ENCODE measurements around the gene RUNDC3A.
"Not testable (repeated sequence)": the region's sequence is repeated elsewhere in the genome, so short reads cannot be mapped to it uniquely, and the experiment has no call there.

Gene RUNDC3A

DNA sequence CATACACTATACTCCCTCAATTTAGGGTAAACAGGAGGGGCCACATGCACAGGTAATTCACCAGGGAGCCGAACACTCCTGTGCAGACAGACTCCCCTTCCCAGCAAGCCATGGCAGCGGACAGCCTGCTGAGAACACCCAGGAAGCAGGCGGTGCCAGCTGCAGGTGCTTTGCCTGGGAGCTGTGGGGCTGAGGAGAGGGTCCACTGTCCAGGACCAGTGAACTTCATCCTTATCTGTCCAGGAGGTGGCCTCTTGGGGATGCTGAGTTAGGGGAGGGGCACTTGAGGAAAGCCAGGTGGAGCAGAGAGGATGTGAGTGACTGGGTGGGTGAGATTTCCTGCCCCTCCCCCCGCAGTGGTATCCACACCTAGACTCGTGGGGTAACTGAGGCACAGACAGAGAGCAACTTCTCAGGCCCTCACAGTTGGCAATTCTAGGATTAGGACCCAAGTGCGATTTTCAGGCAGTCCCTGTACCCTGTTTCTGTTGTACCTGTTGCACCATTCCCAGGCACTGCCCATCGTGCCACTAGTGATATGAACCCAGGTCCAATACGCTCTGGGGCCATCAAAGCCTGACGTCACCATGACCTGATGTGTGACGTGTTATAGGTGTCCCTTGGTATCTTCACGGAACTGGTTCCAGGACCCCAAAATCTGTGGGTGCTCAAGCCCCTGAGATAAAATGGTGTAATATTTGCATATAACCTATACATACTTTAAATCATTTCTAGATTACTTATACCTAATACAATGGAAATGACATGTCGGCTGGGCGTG, 37.9 kb downstream of the RUNDC3A start:
- FAIRE-seq = no peak

DNA sequence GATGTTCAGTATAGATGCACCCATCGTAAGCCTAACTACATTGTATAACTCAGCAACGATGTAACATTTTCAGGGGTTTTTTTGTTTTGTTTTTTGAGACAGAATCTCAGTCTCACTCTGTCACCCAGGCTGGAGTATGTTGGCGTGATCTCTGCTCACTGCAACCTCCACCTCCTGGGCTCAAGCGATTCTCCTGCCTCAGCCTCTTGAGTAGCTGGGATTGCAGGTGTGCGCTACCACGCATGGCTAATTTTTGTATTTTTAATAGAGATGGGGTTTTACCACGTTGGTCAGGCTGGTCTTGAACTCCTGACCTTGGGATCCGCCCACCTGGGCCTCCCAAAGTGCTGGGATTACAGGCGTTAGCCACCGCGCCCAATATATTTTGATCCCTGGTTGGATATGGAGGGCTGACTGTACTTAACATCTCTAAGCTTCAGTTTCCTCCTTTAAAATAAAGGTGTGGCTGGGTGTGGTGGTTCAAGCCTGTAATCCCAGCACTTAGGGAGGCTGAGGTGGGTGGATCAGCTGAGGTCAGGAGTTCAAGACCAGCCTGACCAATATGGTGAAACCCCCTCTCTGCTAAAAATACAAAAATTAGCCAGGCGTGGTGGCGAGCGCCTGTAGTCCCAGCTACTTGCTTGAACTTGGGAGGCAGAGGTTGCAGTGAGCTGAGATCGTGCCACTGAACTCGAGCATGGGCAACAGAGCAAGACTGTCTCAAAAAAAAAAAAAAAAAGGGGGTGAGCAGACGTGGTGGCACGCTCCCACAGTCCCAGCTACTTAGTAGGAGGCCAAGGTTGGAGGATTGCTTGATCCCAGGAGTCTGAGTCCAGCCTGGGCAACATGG, 39.0 kb downstream of the RUNDC3A start:
- FAIRE-seq = not testable (repeated sequence)

DNA sequence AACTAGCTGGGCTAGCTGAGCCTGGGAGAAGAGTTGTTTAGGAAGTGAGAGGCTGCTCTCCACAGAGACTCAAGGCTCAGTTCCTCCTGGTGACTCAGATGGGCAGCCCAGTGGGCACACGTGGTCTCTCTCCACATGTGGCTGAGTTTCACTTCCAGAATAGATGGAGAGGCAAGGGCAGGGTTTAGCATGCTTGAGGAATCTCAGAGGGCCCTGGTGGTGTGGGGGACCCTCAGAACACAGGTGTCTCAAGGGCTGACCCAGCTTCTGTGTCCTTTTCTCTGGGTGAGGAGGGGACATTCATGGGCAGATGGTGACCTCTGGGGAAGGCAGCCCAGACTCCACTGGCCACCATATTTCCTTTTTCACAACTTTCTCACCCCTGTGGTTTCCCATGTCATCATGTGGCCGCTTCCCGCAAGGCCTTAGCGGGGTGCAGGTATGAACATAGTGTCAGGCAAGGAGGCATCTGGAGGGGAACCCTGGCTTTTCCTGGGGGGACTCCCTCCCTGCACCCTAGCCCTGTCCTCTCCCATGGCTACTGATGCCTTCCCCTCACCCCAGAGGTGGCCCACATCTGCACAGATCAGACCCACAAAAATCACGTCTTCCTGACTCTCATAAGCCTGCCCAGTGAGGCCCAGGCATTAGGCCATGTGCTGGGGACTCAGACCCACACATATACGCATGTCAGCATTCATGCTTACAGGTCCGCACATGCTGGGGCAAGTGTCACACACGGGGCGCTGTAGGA, 40.0 kb downstream of the RUNDC3A start:
- no peak for FAIRE-seq

DNA sequence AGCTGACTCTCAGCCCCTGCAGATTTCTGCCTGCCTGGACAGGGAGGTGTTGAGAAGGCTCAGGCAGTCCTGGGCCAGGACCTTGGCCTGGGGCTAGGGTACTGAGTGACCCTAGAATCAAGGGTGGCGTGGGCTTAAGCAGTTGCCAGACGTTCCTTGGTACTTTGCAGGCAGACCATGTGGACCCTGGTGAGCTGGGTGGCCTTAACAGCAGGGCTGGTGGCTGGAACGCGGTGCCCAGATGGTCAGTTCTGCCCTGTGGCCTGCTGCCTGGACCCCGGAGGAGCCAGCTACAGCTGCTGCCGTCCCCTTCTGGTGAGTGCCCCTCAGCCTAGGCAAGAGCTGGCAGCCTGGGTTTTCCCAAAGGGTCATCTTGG, 40.6 kb downstream of the RUNDC3A start:
- no peak for FAIRE-seq

DNA sequence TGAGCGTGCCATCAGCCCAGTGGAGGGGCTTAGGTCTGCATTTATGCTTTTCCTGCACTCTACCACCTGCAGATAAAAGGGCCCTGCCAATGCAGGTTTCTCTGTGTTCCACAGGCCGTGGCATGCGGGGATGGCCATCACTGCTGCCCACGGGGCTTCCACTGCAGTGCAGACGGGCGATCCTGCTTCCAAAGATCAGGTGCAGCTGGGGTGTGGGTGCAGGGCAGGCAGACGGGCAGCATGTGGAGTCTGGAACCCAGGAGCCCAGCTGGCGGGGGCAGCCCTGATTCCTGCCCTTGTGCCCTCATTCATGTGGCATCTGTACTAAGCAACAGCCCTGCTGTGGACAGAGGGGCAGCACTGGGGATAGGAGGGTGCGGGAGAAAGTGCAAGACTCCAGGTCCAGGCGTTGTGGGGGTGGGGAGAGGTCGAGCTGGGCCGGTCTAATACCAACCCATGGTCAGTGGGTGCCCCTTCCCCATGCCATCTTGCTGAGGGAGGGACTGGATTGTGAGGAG, 41.2 kb downstream of the RUNDC3A start:
- no peak for FAIRE-seq

DNA sequence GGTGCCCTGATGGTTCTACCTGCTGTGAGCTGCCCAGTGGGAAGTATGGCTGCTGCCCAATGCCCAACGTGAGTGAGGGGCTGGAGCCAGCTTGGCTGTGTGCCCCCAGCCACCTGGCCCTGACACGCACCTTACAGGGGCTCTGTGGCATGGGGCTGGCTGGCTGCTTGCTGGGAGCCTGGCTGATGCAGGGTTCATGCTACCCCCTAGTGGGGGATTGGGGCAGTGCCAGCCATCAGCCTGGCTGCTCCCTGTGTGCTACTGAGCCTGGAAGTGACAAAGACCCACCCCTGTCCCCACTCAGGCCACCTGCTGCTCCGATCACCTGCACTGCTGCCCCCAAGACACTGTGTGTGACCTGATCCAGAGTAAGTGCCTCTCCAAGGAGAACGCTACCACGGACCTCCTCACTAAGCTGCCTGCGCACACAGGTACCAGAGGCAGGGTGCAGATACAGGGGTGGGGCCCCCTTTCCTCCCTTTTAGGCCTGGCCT, 42.4 kb downstream of the RUNDC3A start:
- no peak for FAIRE-seq

DNA sequence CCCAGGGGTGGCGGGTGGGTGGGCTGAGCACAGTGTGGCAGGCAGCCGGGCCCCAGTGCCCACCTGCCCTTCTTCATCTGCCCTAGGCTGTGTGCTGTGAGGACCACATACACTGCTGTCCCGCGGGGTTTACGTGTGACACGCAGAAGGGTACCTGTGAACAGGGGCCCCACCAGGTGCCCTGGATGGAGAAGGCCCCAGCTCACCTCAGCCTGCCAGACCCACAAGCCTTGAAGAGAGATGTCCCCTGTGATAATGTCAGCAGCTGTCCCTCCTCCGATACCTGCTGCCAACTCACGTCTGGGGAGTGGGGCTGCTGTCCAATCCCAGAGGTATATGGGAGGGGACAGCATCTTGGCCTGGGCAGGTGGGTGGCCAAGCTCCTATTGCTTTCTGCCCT, 43.1 kb downstream of the RUNDC3A start:
- no peak for FAIRE-seq

DNA sequence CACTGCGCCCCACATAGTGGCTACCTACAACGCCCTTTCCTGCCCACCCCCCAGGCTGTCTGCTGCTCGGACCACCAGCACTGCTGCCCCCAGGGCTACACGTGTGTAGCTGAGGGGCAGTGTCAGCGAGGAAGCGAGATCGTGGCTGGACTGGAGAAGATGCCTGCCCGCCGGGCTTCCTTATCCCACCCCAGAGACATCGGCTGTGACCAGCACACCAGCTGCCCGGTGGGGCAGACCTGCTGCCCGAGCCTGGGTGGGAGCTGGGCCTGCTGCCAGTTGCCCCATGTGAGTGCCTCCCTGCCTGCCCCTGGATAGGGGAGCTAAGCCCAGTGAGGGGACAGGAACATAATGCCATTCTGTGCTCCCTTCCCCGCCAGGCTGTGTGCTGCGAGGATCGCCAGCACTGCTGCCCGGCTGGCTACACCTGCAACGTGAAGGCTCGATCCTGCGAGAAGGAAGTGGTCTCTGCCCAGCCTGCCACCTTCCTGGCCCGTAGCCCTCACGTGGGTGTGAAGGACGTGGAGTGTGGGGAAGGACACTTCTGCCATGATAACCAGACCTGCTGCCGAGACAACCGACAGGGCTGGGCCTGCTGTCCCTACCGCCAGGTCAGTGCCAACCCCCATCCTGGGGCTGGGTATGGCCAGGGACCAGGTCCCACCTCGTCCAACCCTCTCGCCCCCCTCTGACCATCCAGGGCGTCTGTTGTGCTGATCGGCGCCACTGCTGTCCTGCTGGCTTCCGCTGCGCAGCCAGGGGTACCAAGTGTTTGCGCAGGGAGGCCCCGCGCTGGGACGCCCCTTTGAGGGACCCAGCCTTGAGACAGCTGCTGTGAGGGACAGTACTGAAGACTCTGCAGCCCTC, 43.8 kb downstream of the RUNDC3A start:
- no peak for FAIRE-seq

DNA sequence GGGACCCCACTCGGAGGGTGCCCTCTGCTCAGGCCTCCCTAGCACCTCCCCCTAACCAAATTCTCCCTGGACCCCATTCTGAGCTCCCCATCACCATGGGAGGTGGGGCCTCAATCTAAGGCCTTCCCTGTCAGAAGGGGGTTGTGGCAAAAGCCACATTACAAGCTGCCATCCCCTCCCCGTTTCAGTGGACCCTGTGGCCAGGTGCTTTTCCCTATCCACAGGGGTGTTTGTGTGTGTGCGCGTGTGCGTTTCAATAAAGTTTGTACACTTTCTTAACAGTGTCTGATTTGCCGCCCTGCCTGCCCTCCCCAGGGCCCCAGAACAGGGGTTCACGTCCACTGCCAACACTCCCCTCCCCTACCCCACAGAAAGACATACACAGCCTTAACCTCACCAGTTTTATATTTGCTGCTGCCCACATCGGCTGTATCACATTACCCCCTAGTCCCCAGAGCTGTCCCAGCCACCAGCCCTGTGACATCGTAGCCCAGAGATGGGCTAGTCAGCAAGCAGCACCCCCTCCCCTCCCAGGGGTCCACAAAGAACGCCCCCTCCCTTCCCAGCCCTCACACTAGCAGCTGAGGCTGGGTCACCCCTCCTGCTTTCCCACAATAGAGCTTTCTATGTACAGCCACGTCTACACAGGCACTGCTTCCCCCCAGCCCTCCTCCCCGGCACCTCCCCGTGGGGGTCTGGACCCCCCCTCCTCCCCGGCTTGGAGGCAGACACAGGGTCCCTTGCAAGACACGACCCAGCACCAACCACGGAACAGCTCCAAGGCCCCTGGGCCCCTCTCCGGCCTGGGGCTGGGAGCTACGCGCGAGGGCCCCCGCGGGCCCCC, 44.6 kb downstream of the RUNDC3A start:
- FAIRE-seq = no peak

DNA sequence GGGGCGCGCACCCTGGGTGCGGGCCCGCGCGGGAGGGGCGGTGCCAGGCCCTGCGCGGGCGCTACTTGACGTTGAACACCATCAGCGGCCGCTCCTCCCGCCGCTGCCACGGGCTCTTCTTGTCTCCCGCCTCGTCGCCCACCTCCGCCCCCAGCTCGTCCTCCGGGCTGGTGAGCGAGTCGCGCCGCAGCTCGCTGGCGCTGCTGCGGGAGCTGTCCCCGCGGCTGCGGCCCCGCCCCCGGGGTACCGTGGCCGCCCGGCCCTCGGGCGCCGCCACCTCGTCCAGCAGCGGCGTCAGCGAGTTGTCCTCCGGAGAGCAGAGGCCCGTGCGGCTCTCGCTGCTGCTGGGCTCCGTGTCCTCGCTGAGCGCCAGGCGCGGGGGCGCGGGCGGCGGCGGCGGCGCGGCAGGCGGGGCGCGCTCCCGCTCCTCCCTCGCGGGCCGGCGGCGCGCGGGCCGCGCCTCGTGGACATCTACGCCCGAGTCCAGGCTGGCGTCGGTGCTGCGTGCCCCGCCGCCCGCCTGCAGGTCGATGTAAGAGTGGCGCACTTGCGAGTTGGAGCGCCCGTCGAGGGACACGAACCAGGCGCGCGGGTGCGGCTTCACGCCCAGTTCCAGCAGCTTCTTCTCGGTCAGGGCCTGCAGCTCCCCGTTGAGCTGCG, 45.4 kb downstream of the RUNDC3A start:
- FAIRE-seq = no peak

DNA sequence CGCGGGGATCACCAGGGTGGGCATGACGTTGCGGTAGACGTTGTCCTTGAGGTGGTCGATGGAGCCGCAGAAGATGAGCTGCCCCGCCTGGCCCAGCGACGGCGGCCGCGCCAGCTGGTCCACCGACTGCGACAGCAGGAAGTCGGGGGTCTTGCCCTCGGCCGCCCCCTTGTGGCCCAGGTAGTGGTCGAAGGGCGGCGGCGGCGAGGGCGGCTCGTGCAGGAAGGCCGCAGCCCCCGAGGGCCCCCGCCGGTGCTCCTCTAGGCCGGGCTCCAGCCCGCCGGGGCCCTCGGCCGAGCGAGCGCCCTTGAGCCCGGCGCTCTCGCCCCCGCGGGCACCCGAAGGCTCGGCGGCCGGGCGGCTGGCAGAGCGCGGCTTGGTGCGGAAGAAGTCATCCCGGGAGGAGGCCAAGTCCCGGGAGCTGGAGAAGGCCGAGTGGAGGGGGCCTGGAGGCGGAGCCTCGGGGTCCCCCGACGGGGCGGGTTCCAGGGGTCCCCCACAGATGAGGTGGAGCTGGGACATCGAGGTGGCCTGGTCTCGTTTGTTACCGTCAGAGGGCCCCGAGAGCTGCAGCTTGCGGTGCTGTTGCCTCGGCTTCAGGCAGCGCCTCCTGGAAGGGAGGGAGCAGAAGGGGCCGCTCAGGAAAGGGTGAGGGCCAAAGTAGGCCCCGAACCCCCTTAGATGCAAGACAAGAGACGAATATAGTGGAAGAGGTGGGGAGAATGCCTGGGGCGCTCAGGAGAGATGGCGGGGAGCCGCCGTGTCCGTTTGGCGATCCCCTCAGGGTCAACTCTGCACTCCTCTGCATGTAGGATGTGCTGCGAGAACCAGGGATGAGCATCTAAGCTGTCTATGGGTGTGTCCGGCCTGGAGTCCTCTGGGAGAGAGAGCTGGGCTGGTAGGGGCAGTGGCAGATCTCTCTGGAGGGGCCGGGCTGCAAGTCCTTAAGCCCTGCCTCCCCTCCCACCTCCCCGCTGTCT, 46.5 kb downstream of the RUNDC3A start:
- FAIRE-seq = no peak

DNA sequence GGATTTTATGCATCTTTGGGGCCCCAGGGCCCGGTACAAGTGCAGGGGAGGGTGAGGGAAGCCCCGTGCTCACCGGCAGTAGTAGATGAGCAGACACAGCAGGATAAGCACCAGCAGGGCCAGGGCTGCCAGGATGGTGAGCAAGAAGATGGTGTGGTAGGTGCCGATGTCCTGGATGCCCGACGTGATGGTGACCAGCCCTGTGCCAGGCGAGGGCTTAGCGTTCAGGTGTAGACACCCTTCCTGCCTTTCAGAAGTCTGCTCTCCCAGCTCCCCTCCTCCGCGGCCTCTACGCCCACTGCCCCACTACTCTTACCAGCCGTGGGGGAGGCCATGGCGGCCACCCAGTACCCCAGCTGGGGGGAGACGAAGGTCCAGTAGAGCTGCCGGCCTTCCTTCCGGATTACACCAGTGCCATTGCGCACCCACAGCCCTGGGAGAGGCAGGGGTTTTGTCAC, 47.3 kb downstream of the RUNDC3A start:
- FAIRE-seq = no peak

DNA sequence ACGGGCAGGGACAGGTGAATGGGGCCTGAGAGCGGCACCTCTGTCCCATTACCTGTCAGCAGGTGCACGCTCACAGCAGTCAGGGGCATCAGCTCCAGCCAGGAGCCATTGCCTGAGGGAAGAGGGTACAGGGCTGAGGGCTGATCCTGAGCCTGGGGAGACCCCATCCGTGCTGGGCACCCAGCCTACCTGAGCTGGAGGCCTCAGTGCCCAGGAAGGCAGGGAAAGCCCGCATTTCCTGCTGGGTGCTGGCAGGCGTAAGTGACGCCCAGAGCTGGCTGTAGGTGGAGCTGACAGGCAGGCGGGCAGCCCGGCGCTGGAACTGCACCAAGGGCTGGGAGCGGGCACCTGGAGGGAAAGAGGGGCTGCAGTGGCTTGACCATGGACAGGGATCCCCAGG, 47.8 kb downstream of the RUNDC3A start:
- FAIRE-seq = no peak

DNA sequence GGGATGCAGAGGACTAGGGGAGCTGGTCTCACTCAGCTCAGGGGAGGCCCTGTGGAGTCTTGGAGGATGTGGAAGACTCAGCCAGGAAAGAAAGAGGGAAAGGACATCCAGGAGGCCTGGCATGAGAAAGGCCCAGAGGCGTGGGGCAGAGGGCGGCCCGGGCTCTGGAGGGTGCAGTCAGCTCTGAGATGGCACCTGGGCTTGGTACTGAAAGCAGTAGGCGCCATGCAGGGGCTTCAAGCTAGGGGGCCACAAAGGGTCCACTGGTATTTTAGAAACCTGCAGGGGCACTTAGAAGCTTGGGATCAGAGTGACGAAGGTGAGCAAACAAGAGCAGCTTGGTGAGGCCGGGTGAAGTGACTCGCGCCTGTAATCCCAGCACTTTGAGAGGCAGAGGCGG, 49.7 kb downstream of the RUNDC3A start:
- FAIRE-seq = no peak

DNA sequence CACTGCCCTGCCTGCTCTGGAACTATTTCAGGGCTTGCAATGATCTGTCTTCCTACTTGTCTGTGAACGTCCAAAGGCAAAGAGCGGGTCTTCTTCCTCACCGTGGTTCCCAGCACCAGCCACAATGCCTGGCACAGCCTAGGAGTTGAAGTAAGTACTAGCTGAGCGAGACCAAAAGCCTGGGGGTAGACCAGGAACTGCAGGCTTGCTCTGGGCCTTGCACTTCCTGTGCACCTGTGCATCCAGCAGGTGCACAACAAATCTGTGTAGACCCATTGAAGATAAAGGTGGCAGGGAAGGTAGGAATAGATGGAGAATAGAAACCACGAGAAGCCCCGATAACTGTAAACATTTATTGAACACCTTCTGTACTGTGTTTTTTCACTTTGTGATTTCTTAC, 50.6 kb downstream of the RUNDC3A start:
- no peak for FAIRE-seq

DNA sequence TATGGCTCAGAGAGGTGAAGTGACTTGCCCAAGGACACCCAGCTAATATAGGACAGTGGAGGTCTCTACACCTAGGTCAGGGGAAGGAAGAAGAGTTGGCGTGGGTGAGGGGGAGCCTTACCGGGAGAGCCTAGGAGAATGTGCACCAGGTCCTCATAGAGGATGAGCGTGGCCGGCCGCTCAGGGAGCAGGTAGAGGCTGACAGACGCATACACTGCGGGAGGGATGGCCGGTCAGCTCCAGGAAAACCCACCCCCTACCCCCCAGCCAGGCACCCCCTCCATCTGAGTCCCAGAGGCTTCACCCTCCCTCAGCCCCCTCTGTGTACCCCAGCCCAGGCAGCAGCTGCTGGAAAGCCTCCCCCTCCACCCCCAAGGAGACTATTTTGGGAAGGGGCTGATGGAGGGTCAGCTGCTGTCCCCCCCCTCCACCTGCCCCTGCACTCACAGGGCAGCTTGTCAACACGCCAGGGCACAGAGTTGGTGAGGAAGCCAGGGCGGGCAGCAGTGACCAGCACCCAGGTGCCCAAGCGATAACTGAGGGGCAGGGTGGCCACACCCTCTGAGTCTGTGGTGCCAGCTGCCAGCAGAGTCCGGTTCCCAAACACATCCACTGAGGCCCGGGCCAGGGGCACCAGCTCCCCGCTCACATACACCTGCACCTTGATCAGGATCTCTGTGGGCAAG, 51.2 kb downstream of the RUNDC3A start:
- FAIRE-seq = no peak

DNA sequence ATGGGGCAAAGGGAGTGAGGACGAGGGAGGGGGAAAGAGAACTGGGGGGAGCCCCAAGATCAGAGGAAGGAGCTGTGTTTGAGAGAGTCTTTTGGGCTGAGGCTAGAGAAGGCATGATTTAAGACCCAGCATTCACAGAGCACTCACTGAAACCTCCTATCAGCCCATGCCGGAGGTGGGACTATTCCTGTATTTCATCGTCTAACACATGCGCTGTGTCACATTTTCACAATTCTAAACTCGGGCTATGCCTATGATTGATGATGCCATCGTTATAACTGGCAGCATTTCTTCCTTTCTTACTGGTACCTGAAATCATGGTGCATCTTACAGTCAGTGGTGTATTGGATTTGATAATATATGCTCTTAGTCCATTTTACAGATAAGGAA, 51.7 kb downstream of the RUNDC3A start:
- no peak for FAIRE-seq

DNA sequence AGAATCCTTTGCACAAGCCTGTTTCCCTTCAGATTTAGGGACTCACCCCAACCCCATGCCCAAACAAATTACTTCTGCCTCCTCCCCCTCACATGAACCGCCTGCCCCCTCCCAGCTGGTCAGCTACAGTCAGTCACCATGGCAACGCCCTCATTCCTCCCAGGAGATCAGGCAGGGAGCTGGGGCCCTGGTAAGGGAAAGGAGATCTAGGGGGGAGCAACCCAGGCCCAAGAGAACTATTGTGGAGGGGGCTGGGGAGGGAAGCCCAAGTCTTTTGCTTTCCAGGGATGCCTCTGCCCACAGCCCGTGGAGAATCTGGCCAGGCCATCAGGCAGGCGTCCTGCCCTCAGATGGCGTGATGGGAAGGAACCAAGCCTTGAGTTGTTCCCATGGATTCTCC, 52.4 kb downstream of the RUNDC3A start:
- FAIRE-seq = no peak

Data from A204.1 (cell line).